HG02678 (cell line): ENCODE results near the gene GRIK4.
"Not testable (repeated sequence)": the region's sequence is repeated elsewhere in the genome, so short reads cannot be mapped to it uniquely, and the experiment has no call there.

ENCODE experiments used
- ATAC-seq: cut with Tn5 transposase; IDR thresholded peaks from one replicate; pipeline ENCODE4 v1.9.1; 2021; ENCODE audit warnings: mild to moderate bottlenecking, moderate library complexity; ENCODE audit not compliant: unreplicated experiment

GRIK4 gene

DNA sequence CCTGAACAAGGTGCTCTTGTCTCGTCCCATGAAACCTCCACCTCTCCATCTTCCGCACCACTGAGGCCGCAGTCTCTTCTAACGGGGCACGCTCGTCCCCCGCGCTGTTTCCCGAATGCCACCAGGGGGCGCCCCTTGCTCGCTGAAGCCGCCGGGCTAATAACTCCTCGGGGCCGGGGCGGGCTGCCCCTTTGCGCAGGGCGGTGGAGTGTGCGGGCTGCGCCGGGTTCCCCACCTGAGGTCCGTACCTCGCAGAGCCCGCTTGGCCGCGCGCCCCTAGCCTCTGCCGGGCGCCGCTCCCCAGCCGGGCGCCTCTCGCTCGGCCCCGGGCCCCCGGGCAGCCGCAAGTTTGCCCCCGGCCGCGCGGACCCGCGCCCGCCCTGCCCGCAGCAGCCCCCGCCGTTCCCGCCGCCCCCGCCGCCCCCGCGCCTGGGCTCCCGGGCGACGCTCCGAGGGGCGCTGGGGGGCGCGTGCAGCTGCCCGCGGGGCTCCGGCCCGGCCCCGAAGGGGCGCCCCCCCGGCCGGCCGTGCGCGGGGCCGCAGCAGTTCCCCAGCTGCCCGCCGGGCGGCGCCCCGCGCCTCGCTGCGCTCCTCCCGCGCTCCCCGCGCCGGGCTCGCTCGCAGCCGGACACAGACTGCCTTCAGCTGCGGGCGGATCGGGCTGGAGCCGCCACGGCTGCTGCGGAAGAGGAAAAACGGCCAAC is at the start of gene GRIK4:
TSS of gene GRIK4 (plus strand) at position 633 of the 704 bp plus-strand sequence. CDS start 148,571 bp downstream, outside the sequence.
- peak; percentile 80 for ATAC-seq

GRCh38 chr11:120462825-120463224 is 48.7 kb upstream of the GRIK4 start:
- ATAC-seq = no peak

DNA sequence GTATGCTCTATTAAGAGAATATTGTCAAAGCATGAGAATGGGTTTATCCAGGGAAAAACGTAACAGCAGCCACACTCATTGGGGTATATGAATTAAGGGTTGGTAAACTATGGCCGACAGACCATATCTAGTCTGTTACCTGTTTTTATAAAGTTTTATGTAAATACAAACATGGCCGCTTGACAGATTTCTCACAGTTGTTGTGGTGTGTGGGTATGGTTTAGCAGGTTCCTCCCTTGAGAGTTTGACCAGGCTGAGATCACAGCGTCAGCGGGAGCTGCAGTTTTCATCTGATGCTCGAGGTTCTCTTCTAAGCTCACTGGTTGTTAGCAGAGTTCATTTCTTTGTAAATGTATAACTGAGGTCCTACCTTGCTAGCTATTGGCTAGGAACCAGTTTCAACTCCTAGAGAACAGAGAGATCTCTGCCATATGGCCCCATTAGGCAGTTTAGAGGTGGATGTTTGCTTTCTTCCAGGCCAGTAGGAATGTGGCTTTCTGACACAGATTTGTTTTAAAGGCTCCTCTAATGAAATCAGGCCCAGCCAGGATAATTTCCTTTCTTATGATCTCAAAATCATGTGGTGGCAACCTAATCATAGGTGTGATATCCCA is 45.5 kb upstream of the GRIK4 start:
- no peak for ATAC-seq

GRCh38 chr11:120467627-120468026 is 43.9 kb upstream of the GRIK4 start:
- no peak for ATAC-seq

GRCh38 chr11:120471131-120471530 is 40.4 kb upstream of the GRIK4 start:
- ATAC-seq = no peak

GRCh38 chr11:120471994-120472393 is 39.6 kb upstream of the GRIK4 start:
- ATAC-seq = no peak

DNA sequence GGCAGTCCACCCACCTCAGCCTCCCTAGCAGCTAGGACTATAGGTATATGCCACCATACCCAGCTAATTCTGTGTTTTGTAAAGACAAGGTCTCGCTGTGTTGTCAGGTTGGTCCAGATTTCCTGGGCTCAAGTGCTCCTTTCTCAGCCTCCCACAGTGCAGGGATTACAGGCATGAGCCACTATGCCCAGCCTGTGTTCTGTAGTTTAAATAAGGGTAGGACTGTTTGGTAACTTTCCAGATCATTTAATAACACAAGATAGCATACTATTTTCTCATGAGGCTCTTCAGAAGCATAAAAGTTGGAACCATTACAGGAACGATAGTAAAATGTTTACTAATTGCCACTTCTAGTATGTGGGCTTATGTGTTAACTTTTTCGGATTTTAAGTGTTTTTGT is 38.0 kb upstream of the GRIK4 start:
- no peak for ATAC-seq

GRCh38 chr11:120482149-120482548 is 29.4 kb upstream of the GRIK4 start:
- ATAC-seq = no peak

DNA sequence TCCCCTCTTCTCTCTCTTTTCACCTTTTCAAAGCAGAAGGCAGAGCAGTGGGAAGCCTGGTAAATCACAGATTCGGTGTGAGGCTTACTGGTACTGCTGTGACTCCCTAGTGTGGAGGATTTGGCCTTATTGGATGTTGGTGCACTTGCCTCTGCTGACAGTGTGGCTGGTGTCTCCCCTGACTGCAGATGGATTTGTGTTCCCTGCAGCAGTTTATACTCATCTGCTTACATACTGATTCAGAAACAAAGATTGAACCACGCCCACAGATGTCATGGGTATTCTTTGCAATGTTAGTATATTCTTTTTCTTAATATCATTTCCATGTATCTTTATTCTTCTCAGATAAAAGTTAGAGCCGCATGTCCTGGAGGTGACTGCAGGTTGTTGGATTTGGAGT is 26.8 kb upstream of the GRIK4 start:
- ATAC-seq = no peak

DNA sequence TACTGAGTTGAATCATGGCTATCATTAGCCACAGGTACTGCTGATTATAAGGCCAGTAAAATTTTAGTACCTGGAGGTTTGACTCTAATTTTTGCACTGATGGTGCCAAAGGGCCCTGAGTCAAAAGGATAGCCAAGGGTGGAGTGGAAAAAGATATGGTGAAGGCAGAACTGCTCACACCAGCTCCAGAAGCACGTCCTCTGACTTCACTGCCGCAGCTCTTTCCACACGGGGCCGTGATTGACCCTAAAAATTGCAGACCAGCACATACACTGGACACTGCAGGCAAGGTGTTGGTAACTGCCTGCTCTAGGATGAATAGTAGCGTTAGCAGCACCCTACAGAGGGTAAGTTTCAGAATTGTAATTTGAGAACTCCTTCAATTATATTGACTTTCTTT is 25.4 kb upstream of the GRIK4 start:
- no peak for ATAC-seq

DNA sequence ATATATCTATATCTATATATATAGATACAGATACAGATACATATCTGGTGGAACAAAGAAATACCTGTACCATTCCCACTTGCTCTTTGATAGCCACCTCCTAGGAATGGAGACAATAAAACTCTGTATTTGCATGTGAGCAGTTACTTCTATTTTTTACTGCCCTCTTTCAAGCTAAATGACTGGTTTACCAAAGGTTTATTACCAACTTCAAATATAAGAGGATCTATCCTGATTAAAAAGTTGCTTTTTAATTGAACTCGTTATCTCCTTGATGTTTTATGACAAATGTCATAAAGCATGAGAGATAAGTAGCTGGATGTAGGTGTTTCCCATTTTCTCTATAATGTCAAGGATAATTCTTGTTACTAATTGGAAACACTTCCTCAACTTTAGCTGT is 21.7 kb upstream of the GRIK4 start:
- ATAC-seq = no peak

- ATAC-seq = no peak
Observed at GRCh38 chr11:120492486-120492885, 19.1 kb upstream of the GRIK4 start.

- no peak for ATAC-seq
Observed at GRCh38 chr11:120494595-120494994, 17.0 kb upstream of the GRIK4 start.

DNA sequence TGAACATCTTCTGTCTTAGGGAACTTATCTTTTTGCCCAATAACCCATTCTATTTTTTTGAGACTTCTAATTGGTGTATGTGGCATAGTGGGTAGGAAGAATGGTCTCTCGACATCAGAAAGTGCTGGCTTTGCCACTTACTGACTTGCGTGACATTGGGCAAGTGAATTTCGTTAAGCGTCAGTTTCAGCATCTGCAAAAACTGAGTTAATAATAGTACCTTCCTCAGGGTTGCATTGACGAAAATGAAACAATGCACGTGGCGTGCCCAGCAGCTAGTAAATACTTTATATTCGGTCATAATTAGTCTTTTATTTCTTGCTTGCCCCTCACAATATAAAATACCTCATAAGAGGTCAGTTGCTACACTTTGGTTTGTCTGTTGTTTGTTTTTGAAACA is 12.5 kb upstream of the GRIK4 start:
- ATAC-seq = no peak

- ATAC-seq = no peak
Observed at GRCh38 chr11:120499859-120500258, 11.7 kb upstream of the GRIK4 start.

DNA sequence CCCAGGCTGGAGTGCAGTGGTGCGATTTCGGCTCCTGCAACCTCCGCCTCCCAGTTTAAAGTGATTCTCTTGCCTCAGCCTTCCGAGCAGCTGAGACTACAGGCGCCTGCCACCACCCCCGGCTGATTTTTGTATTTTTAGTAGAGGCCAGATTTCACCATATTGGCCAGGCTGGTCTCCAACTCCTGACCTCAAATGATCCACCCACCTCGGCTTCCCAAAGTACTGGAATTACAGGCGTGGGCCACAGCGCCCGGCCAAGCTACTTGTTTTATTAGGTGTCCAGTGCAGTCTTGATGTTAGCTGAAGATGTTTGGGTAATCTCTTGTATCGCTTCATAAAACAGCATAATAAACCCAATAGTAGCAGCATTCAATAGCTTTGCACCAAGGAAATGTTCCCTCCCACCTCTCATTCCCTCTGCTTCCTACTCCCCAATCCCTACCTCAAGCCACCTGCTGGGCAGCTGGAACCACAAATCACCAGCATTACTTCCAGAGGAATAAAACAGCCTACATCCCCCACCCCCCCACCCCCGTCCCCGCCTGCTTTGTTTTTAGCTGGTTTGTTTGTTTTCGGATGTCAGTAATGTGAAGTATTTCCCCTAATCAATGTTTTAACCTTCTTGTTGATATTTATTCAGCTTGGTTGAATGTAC is 11.0 kb upstream of the GRIK4 start:
- ATAC-seq = no peak

- no peak for ATAC-seq
Observed at GRCh38 chr11:120501440-120501839, 10.1 kb upstream of the GRIK4 start.

GRCh38 chr11:120501976-120502755 is 9.4 kb upstream of the GRIK4 start:
- ATAC-seq = no peak

DNA sequence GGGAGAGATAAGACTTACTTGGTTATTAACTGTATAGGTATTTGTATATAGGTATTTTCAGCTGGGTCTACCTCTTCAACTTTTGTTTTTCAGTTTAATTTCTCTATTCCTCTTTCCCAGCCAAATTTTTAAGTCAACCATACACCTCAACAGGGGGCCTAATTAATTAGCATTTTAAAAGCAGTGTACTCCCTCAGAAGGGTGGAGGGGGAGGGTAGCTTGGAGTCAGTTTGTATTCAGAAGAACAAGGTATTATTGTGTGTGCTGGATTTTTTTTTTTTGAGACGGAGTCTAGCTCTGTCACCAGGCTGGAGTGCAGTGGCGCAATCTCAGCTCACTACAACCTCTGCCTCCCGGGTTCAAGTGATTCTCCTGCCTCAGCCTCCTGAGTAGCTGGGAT is 8.0 kb upstream of the GRIK4 start:
- ATAC-seq = not testable (repeated sequence)

DNA sequence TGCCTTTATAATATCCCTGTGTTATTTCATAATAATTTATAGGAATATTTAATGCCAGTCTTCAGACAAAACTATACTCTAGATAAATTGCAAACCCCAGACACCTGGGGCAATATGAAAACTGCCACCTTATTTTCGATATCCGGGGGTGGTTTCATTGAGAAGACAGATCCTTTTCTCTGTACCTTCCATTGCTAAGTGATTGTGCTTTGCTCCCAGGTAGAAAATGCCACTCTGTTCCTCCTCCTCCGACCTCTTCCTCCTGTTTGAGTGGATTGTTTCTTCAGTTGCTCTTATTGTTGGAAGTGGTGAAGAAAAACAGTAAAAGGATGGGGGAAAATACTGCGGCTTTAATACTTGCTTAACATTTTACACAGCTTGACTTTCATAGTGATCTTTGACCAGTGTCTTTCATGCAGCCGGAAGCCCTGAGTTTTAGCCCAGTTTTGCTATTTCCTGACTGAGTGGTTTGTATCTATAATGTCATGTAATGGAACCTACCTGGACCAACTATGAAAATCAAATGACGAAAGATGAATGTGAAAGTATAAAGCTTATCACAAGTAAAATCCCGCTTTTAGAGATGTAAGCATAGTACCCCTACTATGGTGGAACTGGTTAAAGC is 5.6 kb upstream of the GRIK4 start:
- no peak for ATAC-seq
